Measurements from ENCODE around the gene ALDH2. TPM values are rescaled to one million over a fixed set of nuclear protein-coding genes. Genes with fewer than 3 reads are reported as not detected.
"Not testable (repeated sequence)": the region's sequence is repeated elsewhere in the genome, so short reads cannot be mapped to it uniquely, and the experiment has no call there.

ALDH2 gene
- total RNA-seq, 6 donors from 2014 or later, result 138 to 573 (median 265) TPM

DNA sequence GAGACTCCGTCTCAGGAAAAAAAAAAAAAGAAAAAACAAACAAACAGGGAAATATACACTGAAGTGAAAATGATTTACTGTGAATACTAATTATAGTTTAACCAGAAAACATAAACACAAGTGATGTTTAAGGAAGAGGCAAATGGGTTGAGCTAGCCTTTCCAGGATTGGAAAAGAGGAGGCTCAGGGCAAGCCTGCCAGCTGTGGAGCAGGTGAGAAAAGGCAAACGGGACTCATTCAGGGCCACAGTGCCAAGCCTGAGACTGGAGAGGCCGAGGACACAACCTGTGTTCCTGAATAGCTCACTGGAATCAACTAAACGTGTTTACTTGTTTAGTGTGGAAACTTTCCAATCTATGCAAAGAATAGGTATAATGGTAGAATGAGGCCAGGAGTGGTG is 39.6 kb downstream of the ALDH2 start:
- H3K27me3 ChIP-seq, result no peaks in the 10 kb centered on the region
- TF ChIP-seq POLR2AphosphoS5 (IDR thresholded peaks at IDR 0.05) (no peak), CTCF (IDR thresholded peaks at IDR 0.05) (no peak), POLR2A (IDR thresholded peaks at IDR 0.05) (no peak), EP300 (IDR thresholded peaks at IDR 0.05) (no peak)
- ATAC-seq (ENCODE audit: low FRiP score in 2 of 2) (no peak), DNase-seq (no peak)
- peaks cover 43 to 98% (median 86%) of the 10 kb centered on the region in 4 donors for H3K36me3 ChIP-seq
- 73 to 76% methylated on average over 4 of the region's 4 CpGs for WGBS, 2 donors
- no peaks in the 10 kb centered on the region for H3K9me3 ChIP-seq
- H3K4me1 ChIP-seq, result no peaks in the 10 kb centered on the region
- peak overlapping the region in 2 of 4 donors; percentile 21 to 53 for H3K27ac ChIP-seq
- no peak overlapping the region for H3K4me3 ChIP-seq

GRCh38 chr12:111807232-111807631 is 40.5 kb downstream of the ALDH2 start:
- Histone ChIP-seq H3K4me3 (no peak overlapping the region), H3K36me3 (peaks cover 34 to 98% (median 85%) of the 10 kb centered on the region in 4 donors), H3K9me3 (no peaks in the 10 kb centered on the region), H3K27me3 (no peaks in the 10 kb centered on the region), H3K4me1 (no peaks in the 10 kb centered on the region), H3K27ac (peak overlapping the region in 2 of 4 donors; percentile 53 to 54)
- DNase-seq (no peak), ATAC-seq (ENCODE audit: low FRiP score in 2 of 2) (peak in 1 of 2 donors; percentile 40)
- 61 to 74% methylated on average over 7 of the region's 7 CpGs for WGBS, 2 donors
- TF ChIP-seq EP300 (IDR thresholded peaks at IDR 0.05), result no peak
- TF ChIP-seq POLR2A (IDR thresholded peaks at IDR 0.05), result no peak
- no peak for TF ChIP-seq CTCF (IDR thresholded peaks at IDR 0.05)
- TF ChIP-seq POLR2AphosphoS5 (IDR thresholded peaks at IDR 0.05), result no peak

DNA sequence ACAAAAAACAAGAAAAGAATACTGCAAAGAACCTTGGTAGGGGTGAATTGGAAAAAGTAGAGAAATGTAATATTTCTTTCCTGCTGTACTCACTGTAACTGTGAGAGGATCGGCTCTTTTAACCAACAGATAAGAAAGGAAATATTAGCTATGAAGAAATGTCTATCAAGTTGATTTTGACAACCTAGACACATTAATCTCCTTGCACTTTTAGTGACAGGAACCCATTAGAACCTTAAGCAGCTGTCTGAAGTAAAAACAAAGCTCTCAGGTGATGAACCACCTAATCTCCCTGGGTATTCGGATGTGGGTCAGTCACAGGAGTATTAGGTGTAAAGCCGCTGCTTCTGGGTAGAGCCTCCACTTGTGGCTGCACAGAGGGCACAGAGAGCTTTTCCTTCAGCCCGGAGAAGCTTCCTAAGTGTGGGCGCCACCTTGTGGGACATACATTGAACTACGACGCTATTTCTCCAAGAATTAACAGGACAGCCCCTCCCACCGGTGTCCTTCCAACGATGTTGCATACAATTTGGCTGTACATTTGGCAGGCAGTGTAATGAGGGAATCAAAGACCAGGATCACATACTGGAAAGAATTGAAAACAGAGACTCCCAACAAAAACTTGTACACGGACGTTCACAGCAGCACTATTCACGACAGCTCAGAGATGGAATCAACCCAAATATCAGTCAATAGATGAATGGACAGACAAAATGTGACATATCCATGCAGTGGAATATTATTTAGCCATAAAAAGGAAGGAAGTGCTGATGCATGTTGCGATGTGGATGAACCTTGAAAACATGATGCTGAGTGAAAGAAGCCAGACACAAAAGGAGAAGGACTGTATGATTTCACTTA is 46.4 kb downstream of the ALDH2 start:
- WGBS, 2 donors, result 19% methylated on average over 11 to 13 of the region's 13 CpGs
- DNase-seq, result peak in 1 of 2 donors; percentile 86
- Histone ChIP-seq H3K36me3 (peaks cover 16 to 48% (median 40%) of the 10 kb centered on the region in 4 donors), H3K9me3 (no peaks in the 10 kb centered on the region), H3K27me3 (no peaks in the 10 kb centered on the region), H3K27ac (peak overlapping the region in 2 of 4 donors; percentile 1 to 19), H3K4me3 (no peak overlapping the region), H3K4me1 (peaks cover 0 to 13% (median 7%) of the 10 kb centered on the region in 4 donors)
- peak; percentile 92 to 97 for ATAC-seq (ENCODE audit: low FRiP score in 2 of 2)
- TF ChIP-seq EP300 (IDR thresholded peaks at IDR 0.05) (no peak), CTCF (IDR thresholded peaks at IDR 0.05) (peak; percentile 60 to 88 (median 80))

DNA sequence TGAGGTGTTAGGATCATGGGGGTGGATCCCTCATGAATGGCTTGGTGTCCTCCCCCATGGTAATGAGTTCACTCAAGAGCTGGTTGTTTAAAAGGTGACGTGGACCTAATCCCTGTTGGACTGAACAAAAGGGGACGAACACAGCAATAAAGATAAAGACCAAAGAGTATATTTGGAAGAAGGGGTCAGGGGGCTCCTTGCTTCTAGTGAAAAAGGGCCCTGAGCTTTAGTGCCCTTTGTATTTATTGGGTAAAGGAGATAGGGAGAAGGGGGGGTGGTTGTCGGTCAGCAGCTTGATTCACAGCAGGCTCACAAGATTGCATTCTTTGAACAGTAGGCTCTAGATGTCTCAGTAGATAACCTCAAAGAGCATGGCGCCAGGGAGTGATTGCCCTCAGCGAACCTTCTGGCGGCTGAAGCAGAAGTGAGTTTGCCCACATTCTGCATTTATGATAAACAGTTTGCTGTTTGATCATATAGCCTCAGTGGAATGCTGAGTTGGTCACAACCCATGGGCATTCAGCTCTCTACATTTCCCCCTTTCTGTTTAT is 49.4 kb downstream of the ALDH2 start:
- H3K4me1 ChIP-seq, result peaks cover 0 to 13% (median 7%) of the 10 kb centered on the region in 4 donors
- no peak for TF ChIP-seq POLR2A (IDR thresholded peaks at IDR 0.05)
- no peak for TF ChIP-seq POLR2AphosphoS5 (IDR thresholded peaks at IDR 0.05)
- no peak for TF ChIP-seq EP300 (IDR thresholded peaks at IDR 0.05)
- TF ChIP-seq CTCF (IDR thresholded peaks at IDR 0.05), result no peak
- H3K27ac ChIP-seq, result peak overlapping the region in 2 of 4 donors; percentile 26 to 35
- no peak for DNase-seq
- H3K36me3 ChIP-seq, result peaks cover 0 to 17% (median 11%) of the 10 kb centered on the region in 4 donors
- no peaks in the 10 kb centered on the region for H3K9me3 ChIP-seq
- H3K4me3 ChIP-seq, result no peak overlapping the region
- ATAC-seq (ENCODE audit: low FRiP score in 2 of 2), result no peak
- WGBS, 2 donors, result 74 to 76% methylated on average over 6 of the region's 6 CpGs
- H3K27me3 ChIP-seq, result no peaks in the 10 kb centered on the region

GRCh38 chr12:111816898-111817297 is 50.2 kb downstream of the ALDH2 start:
- not testable (repeated sequence) for H3K36me3 ChIP-seq, DNase-seq, H3K27me3 ChIP-seq, H3K9me3 ChIP-seq, H3K4me3 ChIP-seq
- ATAC-seq (ENCODE audit: low FRiP score in 2 of 2), result peak in 1 of 2 donors; percentile 50
- WGBS, 2 donors, result 62 to 67% methylated on average over 3 of the region's 3 CpGs
- H3K27ac ChIP-seq, result peak overlapping the region in 2 of 4 donors; percentile 26 to 48
- peaks cover 0 to 13% (median 7%) of the 10 kb centered on the region in 4 donors for H3K4me1 ChIP-seq
